T-helper 17 cell (primary cell): ENCODE measurements around the gene HSP90AB1. TPM values are rescaled to one million over a fixed set of nuclear protein-coding genes. Genes with fewer than 3 reads are reported as not detected.

Experiments used
- ATAC-seq: fragments of 150-1000 bp; cut with Tn5 transposase; 2 replicates; pipeline ENCODE4 v1.10.0; 2021; ENCODE audit warnings: mild to moderate bottlenecking, moderate library complexity
- DNase-seq, 3 donors: peaks; one replicate each; pipeline versions ENCODE4 v3.0.0 to v3.0.0-alpha.2; 2020 to 2021
- H3K9me3 ChIP-seq: one replicate; pipeline ENCODE4 v1.7.0; 2013; ENCODE audit warnings: low read length, mild to moderate bottlenecking; ENCODE audit not compliant: control insufficient read depth, poor library complexity, severe bottlenecking
- H3K27ac Mint-ChIP-seq: one replicate; pipeline ENCODE4 v1.8.0; 2022; ENCODE audit warnings: mild to moderate bottlenecking, moderate library complexity, mixed read lengths
- H3K27me3 Mint-ChIP-seq: one replicate; pipeline ENCODE4 v1.8.0; 2022; ENCODE audit warnings: mixed read lengths
- H3K36me3 Mint-ChIP-seq: one replicate; pipeline ENCODE4 v1.8.0; 2022; ENCODE audit warnings: low read depth, mixed read lengths
- H3K4me1 Mint-ChIP-seq: one replicate; pipeline ENCODE4 v1.8.0; 2022; ENCODE audit warnings: mild to moderate bottlenecking, mixed read lengths
- H3K4me3 Mint-ChIP-seq: one replicate; pipeline ENCODE4 v1.8.0; 2022; ENCODE audit warnings: mild to moderate bottlenecking, moderate library complexity, mixed read lengths
- total RNA-seq, 4 donors: library from RNA in 2 of 4; stranded (reverse) in 2 of 4; gene quantifications; one replicate each; pipeline ENCODE4 v1.2.3 and lab custom pipeline; 2022 to 2026

HSP90AB1 gene
- total RNA-seq, 2 donors from 2014 or later, result 454 to 478 TPM

GRCh38 chr6:44234101-44235025 lies 12.5 kb upstream of the HSP90AB1 start:
- Mint-ChIP-seq H3K36me3 (no peaks in the 10 kb centered on the region), H3K4me3 (no peak overlapping the region), H3K4me1 (peaks cover 13% of the 10 kb centered on the region), H3K27ac (no peak overlapping the region), H3K27me3 (no peaks in the 10 kb centered on the region)
- no peak for ATAC-seq
- DNase-seq, result no peak
- H3K9me3 ChIP-seq, result no peaks in the 10 kb centered on the region

DNA sequence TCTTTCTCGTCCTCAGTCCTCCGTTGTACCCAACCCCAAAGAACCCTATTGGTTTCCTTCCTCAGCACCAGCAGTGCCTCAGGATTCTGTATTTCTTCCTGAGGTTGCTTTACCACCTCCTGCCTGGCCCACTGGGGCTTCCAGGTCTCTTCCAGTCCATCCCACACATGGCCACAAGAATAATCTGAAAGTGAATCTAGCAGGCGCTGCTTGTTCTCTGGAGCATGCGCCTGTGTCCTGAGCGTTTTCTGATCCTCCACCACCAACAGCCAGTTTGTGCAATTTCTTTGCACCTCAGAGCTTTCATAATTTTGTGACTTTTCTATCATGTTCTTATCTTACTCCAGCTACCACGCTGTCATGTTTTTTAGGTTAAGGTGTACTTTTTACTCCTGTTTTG lies 11.6 kb upstream of the HSP90AB1 start:
- no peaks in the 10 kb centered on the region for H3K9me3 ChIP-seq
- no peak for DNase-seq
- H3K27ac Mint-ChIP-seq, result no peak overlapping the region
- H3K4me3 Mint-ChIP-seq, result no peak overlapping the region
- no peaks in the 10 kb centered on the region for H3K27me3 Mint-ChIP-seq
- no peaks in the 10 kb centered on the region for H3K36me3 Mint-ChIP-seq
- peaks cover 13% of the 10 kb centered on the region for H3K4me1 Mint-ChIP-seq
- no peak for ATAC-seq

DNA sequence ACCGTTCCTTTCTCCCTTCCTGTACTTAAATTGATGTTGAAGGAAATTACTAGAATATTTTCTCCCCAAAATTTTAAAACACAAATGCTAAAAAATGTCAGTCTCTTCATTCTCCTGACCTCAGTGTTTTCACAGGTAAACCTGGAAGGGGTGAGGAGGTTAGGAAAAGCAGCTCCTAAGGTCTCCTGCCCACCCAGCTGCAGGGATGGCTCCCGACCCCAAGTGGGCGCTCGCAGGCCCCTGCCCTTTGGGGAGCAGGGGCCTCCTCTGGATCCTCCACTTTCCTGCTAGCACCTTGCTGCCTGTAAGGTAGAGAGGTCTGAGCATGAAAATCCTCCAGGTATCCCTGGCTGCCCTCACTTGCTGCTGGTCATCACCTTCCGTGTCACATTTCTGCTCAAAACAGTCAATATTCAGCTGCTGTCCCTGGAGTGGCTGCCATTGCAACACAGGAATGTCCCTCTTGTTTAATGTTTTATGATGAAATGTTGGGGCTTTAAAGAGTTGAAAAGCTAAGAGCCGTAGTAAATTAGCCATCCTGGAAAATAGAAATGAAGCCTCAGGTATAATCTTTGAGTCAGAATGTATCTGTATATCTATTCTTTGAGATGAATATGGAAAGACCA lies 10.9 kb upstream of the HSP90AB1 start:
- no peaks in the 10 kb centered on the region for H3K9me3 ChIP-seq
- peaks cover 13% of the 10 kb centered on the region for H3K4me1 Mint-ChIP-seq
- H3K4me3 Mint-ChIP-seq, result no peak overlapping the region
- DNase-seq (no peak), ATAC-seq (no peak)
- H3K27me3 Mint-ChIP-seq, result no peaks in the 10 kb centered on the region
- no peaks in the 10 kb centered on the region for H3K36me3 Mint-ChIP-seq
- no peak overlapping the region for H3K27ac Mint-ChIP-seq

DNA sequence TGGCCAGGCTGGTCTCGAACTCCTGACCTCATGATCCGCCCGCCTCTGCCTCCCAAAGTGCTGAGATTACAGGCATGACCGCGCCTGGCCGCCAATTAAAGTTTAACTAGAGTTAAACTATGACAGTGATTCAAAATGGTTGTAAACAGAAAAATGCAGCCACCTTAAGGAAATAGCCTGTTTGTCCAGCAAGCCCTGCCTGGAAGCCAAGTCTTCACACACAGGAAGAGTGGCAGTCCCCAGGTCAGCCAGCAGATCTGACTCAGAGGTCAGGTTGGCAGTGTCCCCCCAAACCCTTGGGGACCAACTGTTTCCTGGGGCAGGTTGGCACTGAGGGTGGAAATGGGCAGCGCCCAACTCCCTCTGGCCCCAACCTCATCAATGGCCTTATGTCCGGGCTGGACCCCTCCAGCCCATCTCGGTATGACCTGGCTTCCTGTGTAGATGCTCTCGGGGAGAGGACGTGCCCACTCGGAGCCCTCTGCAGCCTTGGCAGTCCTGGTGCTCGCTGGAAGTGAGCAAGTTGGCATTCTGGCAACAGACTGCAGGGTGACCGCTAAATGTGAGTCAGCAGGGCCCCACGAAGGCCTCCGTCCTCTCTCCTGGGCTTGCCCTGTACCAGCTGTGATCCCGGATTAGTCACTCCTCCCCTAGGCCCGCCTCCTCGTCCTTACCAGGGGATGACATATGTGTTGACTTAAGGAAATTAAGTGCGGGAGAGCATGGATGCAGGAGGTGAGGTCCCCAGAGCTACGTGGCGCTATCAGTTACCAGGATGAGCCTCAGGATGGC lies 9.7 kb upstream of the HSP90AB1 start:
- peak; percentile 79 for ATAC-seq

DNA sequence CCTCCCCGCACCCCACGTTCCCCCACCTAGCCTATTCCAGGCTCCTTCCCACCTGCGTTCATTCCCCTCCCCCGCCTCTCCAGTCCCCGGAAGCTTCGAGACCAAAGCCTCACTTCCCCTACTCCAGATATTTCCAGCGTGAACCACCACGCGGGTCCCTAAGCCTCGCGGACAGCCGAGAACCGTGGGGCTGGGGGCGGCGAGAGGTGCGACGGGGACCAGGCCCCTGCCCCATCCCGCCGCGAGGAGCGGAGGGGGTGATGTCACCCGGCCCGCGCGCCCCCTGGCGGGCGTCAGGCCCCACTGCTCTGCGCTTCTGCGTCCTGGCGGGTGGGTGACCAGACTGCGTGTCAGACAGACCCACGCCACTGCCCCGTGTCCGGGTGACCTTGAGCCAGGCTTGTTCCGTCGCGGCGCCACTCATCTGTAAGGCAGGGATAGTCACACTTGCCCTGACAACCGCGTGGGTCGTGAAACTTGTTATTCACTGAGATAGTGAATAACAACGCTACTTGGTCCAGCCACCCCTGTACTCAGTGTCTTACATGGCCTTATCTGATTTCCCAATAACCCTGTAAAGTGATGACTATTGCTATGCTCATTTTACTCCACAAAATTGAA lies 9.0 kb upstream of the HSP90AB1 start:
- Mint-ChIP-seq H3K4me3 (peak overlapping the region; percentile 90), H3K27ac (peak overlapping the region; percentile 89), H3K4me1 (peaks cover 13% of the 10 kb centered on the region), H3K36me3 (no peaks in the 10 kb centered on the region), H3K27me3 (no peaks in the 10 kb centered on the region)
- ATAC-seq, result peak; percentile 96
- DNase-seq, result peak; percentile 72 to 81 (median 79)
- no peaks in the 10 kb centered on the region for H3K9me3 ChIP-seq

More for the DNA sequence above, 9.7 kb upstream of the HSP90AB1 start:
- Mint-ChIP-seq H3K4me3 (peak overlapping the region; percentile 90), H3K36me3 (no peaks in the 10 kb centered on the region), H3K27me3 (no peaks in the 10 kb centered on the region), H3K4me1 (peaks cover 13% of the 10 kb centered on the region), H3K27ac (peak overlapping the region; percentile 89)
- H3K9me3 ChIP-seq, result no peaks in the 10 kb centered on the region
- DNase-seq, result peak; percentile 38 to 53 (median 43)

DNA sequence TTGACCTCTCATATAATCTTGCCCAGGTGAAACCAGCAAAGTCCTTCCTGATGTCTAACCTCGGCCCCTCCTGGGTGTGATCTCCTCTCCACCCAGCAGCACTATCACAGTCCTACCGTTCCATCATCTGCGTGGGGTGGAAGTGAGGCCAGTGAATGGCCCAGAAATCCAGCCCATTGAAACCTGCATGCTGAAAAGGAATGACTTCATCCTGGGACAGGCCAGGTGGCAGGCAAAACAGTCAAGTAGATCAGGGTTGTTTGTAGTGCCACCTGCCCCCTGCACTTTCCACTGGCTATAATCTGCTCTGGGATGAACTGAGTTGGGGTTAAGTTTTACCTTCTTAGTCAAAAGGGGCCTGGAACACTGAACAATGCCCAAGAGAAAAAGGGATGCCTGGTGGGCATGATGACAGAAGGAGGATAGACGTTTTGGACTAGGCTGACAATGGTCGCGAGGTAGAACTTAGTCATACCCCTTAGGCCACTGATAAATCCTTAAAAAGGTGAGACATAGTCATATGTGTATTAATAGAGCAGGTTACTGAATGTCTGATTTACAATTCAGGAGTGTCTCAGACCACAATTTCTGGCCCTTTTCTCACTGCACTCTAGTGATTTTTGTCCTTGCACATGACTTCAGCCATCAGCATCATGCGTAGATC lies 8.1 kb upstream of the HSP90AB1 start:
- no peaks in the 10 kb centered on the region for H3K27me3 Mint-ChIP-seq
- H3K36me3 Mint-ChIP-seq, result no peaks in the 10 kb centered on the region
- peak overlapping the region; percentile 89 for H3K27ac Mint-ChIP-seq
- no peaks in the 10 kb centered on the region for H3K9me3 ChIP-seq
- ATAC-seq (no peak), DNase-seq (no peak)
- peak overlapping the region; percentile 90 for H3K4me3 Mint-ChIP-seq
- peaks cover 11% of the 10 kb centered on the region for H3K4me1 Mint-ChIP-seq

GRCh38 chr6:44243345-44243744 lies 3.6 kb upstream of the HSP90AB1 start:
- peaks cover 6% of the 10 kb centered on the region for H3K27me3 Mint-ChIP-seq
- ATAC-seq, result no peak
- peaks cover 21% of the 10 kb centered on the region for H3K4me1 Mint-ChIP-seq
- no peak overlapping the region for H3K27ac Mint-ChIP-seq
- H3K9me3 ChIP-seq, result no peaks in the 10 kb centered on the region
- no peak overlapping the region for H3K4me3 Mint-ChIP-seq
- DNase-seq, result no peak
- peaks cover 7% of the 10 kb centered on the region for H3K36me3 Mint-ChIP-seq

- H3K27me3 Mint-ChIP-seq, result peaks cover 6% of the 10 kb centered on the region
- DNase-seq, result no peak
- peaks cover 15% of the 10 kb centered on the region for H3K36me3 Mint-ChIP-seq
- ATAC-seq, result no peak
- peaks cover 37% of the 10 kb centered on the region for H3K4me1 Mint-ChIP-seq
- peak overlapping the region; percentile 100 for H3K27ac Mint-ChIP-seq
- peak overlapping the region; percentile 99 for H3K4me3 Mint-ChIP-seq
- no peaks in the 10 kb centered on the region for H3K9me3 ChIP-seq
Measured at GRCh38 chr6:44245391-44245911, 1.4 kb upstream of the HSP90AB1 start.

- no peaks in the 10 kb centered on the region for H3K9me3 ChIP-seq
- H3K4me1 Mint-ChIP-seq, result peaks cover 40% of the 10 kb centered on the region
- peak overlapping the region; percentile 99 for H3K4me3 Mint-ChIP-seq
Measured at GRCh38 chr6:44245912-44246662, 814 bp upstream of the HSP90AB1 start.

DNA sequence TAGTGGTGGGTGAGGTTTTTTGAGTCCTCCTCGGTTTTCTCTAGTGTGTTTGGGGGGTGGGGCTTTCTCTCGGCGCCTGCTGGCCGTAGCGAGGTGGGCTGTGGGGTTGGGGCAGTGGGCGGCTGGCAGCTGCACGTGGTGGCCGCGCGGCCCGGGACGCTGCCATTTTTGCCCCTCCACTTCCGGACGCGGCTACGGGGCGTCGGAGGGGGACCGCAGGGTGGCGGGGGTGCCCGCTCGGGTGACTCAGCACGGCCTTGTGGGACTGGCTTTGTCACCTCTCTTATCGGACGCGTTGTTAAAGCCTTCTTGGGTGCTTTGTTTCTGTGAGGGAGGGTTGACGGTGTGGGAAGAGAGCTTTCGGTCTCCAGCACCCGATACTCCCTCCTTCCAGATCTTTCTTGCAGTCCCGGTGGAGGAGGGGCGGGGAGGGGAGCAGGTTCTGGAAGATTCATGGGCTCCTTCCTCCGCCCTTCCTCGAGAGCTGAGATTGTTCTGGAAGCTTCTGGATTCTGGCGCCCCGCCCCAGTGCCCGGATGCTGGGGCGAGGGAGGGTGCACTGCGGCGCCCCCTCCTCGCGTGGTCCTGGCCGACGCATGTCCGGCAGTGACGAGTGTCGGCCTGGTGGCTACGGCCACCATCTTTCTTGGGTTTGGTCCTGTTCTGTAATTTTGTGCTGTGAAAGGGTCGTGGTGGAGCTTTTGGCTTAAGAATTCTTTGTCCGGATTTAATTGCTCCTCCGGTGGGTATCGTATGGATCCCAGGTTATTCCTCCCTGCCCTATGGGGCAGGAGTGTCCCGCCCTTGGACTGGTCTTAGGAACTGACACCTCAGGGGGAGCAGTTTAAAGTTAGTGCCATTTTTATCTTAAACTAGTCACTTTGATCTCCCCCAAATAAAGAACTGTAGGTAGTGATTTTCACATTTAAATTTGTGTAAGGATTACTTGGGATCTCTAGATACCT lies 719 bp downstream of the HSP90AB1 start:
- Mint-ChIP-seq H3K4me3 (peak overlapping the region; percentile 99), H3K4me1 (peaks cover 45% of the 10 kb centered on the region), H3K27ac (peak overlapping the region; percentile 100), H3K27me3 (peaks cover 6% of the 10 kb centered on the region), H3K36me3 (peaks cover 15% of the 10 kb centered on the region)
- ATAC-seq, result peak; percentile 67
- no peaks in the 10 kb centered on the region for H3K9me3 ChIP-seq
- DNase-seq, result peak; percentile 74 to 82 (median 76)

More at GRCh38 chr6:44245912-44246662, 814 bp upstream of the HSP90AB1 start:
- ATAC-seq, result peak; percentile 47
- peak overlapping the region; percentile 100 for H3K27ac Mint-ChIP-seq
- peaks cover 15% of the 10 kb centered on the region for H3K36me3 Mint-ChIP-seq
- H3K27me3 Mint-ChIP-seq, result peaks cover 6% of the 10 kb centered on the region
- peak; percentile 69 to 77 (median 73) for DNase-seq

DNA sequence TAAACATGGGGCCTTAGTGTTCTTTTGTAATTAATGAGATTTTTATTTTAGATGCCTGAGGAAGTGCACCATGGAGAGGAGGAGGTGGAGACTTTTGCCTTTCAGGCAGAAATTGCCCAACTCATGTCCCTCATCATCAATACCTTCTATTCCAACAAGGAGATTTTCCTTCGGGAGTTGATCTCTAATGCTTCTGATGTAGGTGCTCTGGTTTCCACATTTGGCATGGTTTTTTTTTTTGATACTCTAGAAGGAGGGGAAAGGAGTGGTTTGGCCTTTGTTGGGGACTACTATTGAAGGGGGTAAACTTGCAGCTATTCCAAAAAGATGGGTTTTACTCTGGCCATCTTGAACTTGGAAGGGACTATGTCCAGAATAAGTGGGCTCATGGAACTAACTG lies 1.7 kb downstream of the HSP90AB1 start:
- H3K36me3 Mint-ChIP-seq, result peaks cover 15% of the 10 kb centered on the region
- peak overlapping the region; percentile 100 for H3K27ac Mint-ChIP-seq
- no peak for ATAC-seq
- peaks cover 52% of the 10 kb centered on the region for H3K4me1 Mint-ChIP-seq
- DNase-seq, result no peak
- peak overlapping the region; percentile 99 for H3K4me3 Mint-ChIP-seq
- peaks cover 6% of the 10 kb centered on the region for H3K27me3 Mint-ChIP-seq
- no peaks in the 10 kb centered on the region for H3K9me3 ChIP-seq
